HL-60/S4 (cell line): ENCODE results near the gene SLC44A2.
"Not testable (repeated sequence)": the region's sequence is repeated elsewhere in the genome, so short reads cannot be mapped to it uniquely, and the experiment has no call there.

ENCODE experiments used
- in situ Hi-C: fragments of 300-500 bp; cut with MboI; formaldehyde crosslinking; loops from 2 replicates; pipeline ENCODE4 v1.14.3; 2022; ENCODE audit warnings: low sequenced_read_pairs

SLC44A2 gene

DNA sequence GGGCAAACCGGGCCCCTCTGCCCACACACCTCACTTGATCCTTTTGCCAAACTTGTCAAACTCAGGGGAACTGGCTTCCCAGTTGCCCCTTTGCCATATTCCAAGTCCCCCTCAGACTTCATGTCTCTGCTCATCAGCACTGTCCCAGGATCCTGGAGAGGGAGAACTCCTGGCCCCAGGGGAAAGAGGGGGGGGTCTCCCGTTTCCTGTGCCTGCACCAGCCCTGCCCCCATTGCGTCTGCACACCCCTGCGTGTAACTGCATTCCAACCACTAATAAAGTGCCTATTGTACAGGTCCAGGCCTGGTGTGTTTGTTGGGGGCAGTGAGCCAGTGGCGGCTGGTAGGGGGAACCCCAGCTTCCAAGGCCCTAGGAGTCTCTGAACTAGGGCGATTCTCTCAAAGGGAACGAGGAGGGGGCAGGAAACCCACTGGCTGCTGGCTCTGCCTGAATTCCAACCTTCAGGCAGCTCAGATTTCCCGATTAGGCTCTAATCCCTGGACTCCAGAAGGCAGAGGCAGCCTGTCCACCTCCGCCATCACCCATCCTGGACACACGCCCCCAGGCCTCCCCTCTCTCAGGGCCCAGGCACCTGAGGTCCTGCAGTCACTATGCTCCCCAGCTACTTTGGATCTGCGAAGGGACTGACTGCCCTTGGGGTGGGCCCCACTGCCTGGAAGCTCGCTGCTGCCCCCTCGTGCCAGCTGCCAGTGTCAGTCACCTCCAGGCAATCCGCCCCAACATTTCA is 19.1 kb downstream of the SLC44A2 start:
- in situ Hi-C loops, result loop anchor here (5.0 kb wide), 1 partner anchor 62 kb away; no protein-coding TSS in a partner anchor

DNA sequence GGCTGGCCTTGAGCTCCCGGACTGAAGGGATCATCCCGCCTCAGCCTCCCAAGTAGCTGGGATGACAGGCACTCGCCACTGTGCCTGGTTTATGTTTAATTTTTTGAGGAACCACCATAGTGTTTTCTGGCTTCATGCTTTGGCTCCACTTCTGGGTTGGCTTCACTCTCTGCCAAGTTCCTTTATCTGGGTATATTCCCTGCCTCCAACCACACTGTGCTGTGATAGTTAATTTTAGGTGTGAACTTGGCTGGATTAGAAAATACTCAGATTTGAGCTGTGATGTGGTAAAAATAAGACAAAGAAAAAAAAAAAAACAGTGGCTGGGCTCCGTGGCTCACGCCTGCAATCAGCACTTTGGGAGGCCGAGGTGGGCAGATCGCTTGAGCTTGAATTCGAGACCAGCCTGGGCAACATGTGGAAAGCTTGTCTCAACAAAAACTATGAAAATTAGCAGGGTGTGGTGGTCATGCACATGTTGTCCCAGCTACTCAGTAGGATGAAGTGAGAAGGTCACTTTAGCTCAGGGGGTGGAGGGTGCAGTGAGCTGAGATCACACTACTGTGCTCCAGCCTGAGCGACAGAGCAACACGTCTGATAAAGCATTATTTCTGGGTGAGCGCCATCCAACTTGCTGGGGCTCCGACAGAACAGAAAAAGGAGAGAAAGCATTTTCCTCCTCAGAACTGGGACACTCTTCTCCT is 21.3 kb downstream of the SLC44A2 start:
- in situ Hi-C loops, result no loop called here

DNA sequence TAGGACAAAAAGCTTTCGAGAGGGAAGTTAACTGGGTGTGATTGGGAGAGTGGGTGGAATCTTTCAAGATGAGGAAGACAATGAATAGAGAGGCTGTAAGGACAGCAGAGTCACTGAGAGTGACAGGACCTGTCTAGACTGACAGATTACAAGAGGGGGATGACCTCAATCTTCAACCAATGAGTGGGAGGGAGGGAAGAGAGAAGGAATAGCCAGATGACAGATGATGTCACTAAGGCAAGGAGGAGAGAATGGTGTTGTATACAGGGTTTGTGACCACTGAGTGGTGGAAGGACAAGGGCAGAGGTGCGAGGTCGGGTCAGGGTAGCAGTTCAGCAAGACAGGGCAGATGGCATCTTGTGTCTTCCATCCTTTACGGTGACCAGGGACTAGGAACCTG is 23.0 kb downstream of the SLC44A2 start:
- in situ Hi-C loops, result no loop called here

DNA sequence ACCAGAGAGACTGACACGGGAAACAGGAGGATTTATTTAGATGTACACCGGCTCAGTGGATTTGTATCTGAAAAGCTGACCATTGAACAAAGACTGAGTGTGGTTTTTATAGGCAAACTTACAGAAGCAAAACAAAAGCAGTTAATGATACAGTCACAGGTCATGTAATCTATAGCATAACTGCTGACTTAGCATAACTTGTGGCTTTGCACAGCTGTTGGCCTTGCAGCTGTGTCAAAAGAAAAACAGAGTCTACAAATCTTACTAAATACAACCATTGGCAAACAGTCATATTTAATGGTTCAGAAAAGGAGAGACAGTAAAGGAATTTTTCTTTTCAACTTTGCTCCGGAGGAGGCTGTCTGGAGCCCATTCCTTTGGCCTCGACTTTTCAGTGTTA is 26.5 kb downstream of the SLC44A2 start:
- in situ Hi-C loops, result no loop called here

DNA sequence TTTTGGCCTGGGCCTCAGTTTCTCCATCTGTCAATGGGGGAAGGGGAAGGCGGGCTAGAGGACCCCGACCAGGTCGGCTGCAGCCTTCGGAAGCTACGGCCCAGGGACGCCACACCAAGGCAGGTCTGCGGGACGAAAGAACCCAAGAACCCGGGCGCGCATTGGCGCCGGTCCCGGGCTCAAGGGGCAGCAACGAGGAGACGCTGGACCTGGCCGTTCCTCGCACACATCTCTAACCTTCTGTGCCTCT is 28.1 kb downstream of the SLC44A2 start:
- in situ Hi-C loops, result no loop called here

DNA sequence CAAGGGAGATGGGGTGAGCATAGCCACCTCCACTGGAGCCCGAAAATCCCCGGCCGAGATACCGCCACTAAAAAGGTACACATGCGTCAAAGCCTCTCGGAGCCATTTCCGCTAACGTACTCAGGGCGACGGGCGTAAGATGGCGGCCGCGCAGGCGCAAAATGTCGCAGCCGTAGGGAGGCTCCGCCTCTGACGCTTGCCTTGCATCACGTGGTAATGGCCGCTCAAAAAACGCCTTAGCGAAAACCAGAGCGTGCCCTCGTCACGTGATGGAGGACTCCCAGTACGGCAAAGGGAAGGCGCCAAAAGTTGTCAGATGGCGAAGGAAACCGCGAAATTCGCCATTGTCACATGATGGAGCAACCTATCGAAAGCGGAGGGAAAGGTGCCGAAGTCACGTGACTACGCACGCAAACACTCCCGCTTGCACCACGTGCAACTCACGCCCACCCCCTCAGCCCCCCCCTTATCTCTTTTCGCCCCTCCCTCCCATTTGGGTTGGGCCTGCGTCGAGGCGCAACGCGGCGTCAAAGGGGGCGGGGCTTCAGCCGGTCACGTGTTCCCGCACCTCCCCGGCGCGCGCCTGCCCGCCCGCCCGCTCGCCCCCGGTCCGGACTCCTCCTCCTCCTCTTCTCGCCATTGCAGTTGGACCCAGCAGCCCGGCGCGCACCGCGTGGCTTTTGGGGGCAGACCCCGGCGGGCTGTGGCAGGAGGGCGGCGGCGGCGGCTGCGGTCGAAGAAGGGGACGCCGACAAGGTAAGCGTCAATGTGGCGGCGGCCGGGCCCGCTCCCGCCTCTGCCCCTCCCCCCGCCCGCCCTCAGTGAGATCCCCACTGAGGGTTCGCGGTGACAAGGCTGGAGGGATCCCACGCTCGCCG is 28.6 kb downstream of the SLC44A2 start, which contains the start of gene ILF3:
TSS of gene ILF3 (plus strand) at position 615 of the 878 bp plus-strand sequence. CDS start 16,260 bp downstream, outside the sequence.
- in situ Hi-C loops, result no loop called here

DNA sequence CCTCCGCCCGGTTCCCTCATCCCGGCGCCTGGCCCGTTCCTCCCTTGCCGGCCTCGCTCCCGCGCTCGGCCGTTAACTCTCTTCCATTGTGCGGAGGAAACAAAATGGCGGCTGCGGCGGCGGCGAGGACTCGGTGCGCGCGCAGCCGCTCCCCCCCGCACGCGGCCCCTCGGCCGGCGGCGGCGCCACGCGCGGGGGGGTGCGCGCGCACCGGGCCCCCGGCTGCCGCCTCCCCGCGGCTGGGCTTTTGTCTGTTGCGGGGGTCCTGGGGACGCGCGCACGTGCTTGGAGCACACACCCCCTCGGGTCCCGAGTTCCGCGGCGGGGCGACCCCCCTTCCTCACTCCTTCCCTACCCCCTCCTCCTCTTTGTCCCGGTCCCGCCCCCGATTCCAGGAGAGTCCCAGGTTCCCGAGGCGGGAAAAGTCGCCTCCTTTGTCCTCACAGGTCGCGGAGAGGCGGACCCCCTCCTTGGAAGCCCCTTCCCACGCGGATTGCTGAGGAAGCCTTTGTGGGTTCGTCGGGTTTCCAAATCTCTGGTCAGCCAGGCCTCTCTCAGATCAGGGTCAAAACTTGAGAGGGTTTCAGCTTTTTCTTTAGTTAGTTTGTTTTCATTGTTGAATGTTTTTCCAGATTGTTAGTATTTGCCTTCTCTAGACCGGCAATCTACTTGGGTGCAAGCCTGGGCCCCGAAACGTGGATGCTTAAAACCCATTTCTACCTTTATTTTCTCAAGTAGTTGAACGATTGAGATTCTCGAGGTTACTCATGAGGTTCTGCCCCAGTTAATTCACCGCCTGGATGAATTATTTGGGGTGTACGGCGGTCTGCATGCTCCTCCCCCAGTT is 29.5 kb downstream of the SLC44A2 start:
- in situ Hi-C loops, result no loop called here

DNA sequence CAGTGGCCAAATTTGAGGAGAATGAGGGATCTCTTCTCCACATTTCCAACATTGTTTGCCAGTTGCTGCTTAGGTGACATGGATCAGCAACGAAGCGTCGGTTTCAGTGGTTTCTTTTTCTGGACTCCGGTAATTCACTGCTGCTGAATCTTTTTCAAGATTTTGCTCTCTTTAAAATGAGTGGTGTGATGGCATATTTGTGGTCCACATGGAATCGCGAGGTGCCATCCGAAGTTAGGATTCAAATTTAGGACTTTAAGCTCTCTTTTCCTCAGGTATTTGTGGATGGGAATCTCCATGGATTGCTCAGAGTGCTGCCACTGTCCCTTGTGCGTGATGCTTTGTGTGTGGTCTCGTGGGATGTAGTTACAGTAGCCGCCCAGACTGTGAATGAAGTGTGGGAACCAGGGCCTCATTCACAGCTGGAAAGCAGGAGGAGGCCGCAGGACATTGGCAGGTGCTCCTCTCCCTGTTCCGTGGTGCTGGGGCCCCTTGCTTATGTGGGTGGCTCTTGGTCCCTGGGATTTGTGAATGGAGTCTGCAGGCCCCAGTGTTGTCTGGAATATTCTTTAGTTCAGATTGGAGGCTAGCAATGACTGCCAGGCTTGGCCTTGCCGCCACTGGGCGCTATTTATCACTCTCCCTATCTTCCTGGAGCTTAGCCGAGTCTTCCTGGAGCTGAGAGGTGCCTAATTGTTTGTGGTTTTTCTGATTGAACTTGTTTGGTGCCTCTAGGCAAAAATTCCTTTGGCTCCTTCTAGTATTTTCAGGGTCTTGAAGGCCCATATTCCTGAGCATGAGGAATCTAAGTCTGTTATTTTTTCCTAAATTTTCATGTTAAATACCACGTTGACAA is 30.3 kb downstream of the SLC44A2 start:
- in situ Hi-C loops, result no loop called here

DNA sequence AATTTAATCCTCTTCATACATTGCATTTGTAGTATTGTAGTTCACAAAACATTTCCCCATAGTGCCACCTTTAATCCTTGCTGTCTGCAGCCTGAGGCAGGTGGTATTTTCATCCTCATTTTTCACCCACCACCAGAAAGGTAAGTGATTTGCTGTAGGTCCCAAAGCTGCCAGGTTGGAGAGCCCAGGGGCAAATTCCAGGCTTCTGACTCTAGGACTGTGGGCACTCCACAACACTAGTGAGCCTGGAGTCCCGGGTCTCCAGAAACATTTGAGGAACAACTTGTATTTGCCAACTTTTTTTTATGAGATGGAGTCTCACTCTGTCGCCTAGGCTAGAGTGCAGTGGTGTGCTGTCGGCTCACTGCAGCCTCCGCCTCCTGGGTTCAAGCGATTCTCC is 35.0 kb downstream of the SLC44A2 start:
- in situ Hi-C loops, result no loop called here

DNA sequence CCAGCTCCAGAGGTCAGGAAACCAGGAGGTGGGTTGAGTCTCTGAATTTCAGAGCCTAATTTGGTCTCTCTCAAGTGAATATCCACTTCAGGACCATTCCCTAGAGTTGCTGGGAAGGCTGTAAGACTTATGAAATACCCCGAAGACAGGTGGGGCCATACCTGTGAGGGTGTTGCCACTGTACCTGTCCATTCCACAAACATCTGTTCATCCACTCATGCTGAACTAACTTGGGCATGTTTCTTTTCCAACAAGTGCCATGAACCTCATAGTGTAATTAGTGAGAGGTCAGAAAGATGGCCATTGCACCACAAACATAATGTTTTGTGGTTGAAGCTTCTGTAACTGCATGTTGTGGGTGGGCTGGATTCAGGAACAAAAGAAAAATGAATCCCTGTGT is 36.6 kb downstream of the SLC44A2 start:
- in situ Hi-C loops, result no loop called here

DNA sequence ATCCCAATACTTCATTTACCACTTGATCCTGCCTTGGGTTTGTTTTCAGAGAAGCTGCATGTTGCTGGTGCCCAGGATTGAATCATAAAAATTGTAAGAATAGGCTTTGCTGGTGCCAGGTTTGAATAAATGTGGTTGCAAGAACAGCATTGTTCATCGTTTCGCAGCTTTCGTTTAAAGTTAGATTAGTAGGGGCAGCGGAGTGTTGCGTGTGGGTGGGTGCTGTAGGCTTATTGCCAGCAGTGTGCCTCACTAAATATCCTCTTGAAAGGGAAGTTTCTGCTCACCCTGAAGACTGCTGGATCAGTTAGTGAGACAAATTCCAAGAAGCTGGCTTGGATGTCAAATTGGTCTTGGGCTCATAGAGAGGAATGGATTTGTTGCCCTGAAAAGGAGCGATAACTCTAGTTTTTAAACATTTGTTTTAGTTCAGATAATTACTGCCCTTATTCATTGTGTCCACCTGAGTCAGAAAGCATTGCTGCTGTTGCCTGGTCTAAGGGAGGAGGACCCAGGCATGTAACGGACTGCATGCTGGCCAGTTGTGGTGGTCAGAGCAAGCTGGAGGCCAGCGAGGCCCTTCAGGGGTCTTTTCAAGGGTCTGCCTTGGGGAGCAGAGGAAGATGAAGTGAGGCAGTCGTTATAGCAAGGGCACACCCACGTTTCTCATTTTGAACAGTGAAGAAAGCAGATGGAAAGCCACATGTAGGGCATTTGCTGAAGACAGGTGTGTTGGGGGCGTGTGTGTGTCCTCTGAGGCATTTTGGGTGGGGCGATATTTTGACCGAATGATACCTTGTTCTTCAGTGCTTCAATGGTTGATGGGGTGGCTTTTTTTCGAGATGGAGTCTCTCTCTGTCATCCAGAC is 37.3 kb downstream of the SLC44A2 start:
- in situ Hi-C loops, result no loop called here

DNA sequence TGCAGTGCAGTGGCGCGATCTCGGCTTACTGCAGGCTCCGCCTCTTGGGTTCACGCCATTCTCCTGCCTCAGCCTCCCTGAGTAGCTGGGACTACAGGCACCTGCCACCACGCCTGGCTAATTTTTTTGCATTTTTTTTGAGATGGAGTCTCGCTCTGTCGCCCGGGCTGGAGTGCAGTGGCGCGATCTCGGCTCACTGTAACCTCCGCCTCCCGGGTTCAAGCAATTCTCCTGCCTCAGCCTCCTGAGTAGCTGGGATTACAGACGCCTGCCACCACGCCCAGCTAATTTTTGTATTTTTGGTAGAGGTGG is 37.9 kb downstream of the SLC44A2 start:
- in situ Hi-C loops, result not testable (repeated sequence)

DNA sequence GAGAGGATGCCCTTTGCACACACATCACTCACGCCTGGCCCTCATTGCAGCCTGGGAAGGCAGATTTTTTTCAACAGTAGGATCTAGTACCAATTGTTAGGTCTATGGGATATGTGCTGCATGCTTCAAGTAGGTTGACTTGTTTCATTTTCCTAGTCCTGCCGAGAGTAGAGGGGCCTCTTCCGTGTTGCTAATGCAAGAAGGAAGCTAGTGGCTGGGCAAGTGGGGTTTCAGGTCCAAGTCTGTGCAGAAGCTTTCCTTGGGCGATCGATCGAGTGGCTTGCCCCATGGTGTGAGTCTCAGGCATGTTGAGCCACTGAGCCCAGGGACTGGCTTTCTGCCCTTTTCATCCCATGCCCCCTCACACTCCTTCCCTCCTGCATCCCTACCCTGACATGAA is 42.5 kb downstream of the SLC44A2 start:
- in situ Hi-C loops, result no loop called here

DNA sequence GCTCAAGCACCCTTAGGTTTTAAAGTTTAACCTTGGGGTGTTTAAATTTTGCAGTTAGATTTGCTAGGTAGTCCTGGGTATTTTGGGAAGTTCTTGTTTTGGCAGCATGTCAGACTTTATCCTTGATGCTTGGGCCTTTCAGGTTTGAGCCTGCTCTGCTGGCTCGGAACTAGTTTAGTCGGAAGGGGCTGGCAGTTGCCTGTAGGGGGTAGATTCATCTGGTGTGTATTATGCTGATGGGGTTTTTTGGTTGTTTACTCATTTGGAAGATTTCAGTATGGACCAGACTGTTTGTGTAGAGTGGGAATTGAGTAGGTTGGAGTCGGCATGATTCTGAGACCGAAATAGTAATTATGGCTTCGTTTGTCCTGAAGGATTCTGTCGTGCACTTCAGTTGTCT is 43.9 kb downstream of the SLC44A2 start:
- in situ Hi-C loops, result no loop called here

DNA sequence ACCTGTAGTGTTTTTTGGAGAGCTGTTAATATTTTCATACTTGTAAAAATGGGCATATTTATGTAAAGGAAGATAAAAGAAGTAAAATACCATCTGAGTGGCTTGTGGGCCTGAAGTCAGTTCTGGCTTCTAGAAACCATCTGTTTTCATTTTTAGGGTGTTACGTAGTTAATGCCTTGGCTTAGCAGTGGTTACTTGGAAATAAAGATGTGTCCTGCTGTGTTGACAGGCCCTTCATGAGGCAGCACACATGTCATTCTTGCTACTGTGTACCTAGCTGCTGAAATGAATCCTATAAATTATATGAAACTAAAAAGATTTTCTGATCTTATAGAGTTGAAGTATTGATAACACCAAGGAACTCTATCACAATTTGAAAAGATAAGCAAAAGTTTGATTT is 44.8 kb downstream of the SLC44A2 start:
- in situ Hi-C loops, result no loop called here

DNA sequence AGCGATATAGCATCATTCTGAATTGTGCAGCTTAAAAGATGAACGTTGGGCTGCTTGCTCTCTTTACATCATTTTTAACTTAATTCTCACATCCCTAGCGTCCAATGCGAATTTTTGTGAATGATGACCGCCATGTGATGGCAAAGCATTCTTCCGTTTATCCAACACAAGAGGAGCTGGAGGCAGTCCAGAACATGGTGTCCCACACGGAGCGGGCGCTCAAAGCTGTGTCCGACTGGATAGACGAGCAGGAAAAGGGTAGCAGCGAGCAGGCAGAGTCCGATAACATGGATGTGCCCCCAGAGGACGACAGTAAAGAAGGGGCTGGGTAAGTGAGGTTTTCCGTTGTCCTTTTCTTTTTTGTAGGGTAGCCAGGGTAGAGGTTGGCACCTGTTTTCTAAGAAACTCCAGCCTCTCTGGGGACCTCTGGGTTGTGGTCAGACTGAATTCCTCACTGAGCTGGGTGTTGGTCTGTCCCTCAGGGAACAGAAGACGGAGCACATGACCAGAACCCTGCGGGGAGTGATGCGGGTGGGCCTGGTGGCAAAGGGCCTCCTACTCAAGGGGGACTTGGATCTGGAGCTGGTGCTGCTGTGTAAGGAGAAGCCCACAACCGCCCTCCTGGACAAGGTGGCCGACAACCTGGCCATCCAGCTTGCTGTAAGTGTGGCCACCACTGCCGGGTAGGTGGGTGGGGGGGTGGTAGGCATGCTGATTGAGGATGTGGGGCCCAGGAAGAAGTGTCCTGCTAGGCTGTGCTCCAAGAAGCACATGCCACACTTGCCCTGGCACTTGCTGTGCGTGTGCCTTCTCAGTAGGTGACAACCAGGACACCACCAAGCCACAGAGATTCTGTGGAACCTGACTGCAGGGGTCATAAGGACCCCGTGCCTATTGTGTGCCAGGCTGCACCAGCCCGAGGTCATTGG is 45.8 kb downstream of the SLC44A2 start:
- in situ Hi-C loops, result no loop called here

DNA sequence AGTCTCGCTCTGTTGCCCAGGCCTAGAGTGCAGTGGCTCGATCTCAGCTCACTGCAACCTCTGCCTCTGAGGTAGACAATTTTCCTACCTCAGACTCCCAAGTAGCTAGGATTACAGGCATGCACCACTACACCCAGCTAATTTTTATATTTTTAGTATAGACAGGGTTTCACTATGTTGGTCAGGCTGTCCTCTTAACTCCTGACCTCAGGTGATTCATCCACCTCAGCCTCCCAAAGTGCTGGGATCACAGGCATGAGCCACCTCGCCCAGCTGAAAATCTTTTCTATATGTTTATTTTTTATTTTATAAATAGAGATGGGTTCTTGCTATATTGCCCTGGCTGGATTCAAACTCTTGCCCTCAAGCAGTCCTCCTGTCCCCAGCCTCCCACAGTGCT is 46.6 kb downstream of the SLC44A2 start:
- in situ Hi-C loops, result not testable (repeated sequence)

DNA sequence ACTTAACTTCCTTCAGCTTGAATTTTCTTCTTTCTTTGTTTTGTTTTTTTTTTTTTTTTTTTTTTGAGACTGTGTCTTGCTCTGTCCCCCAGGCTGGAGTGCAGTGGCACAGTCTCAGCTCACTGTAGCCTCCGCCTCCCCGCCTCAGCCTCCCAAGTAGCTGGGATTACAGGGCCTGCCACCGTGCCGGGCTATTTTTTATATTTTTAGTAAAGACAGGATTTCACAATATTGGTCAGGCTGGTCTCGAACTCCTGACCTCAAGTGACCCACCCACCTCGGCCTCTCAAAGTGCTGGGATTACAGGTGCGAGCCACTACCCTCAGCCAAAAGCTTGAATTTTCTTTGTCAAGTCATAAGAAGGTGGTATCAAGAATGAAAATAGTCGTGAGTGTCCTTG is 49.9 kb downstream of the SLC44A2 start:
- in situ Hi-C loops, result not testable (repeated sequence)
